ENCODE measurements around the gene FGD6.
"Not testable (repeated sequence)": the region's sequence is repeated elsewhere in the genome, so short reads cannot be mapped to it uniquely, and the experiment has no call there.

FGD6 gene

GRCh38 chr12:95104919-95105452, 112.3 kb downstream of the FGD6 start:
- DNase-seq (ENCODE audit: extremely low read depth, insufficient read length) = no peak
- H3K4me3 ChIP-seq (replicated peaks; ENCODE audit: low read depth, low read length) = no peak overlapping the region
- no peaks in the 10 kb centered on the region for H3K36me3 ChIP-seq (ENCODE audit: control insufficient read depth, insufficient read depth, low read length)
- TF ChIP-seq, protein P1, sequence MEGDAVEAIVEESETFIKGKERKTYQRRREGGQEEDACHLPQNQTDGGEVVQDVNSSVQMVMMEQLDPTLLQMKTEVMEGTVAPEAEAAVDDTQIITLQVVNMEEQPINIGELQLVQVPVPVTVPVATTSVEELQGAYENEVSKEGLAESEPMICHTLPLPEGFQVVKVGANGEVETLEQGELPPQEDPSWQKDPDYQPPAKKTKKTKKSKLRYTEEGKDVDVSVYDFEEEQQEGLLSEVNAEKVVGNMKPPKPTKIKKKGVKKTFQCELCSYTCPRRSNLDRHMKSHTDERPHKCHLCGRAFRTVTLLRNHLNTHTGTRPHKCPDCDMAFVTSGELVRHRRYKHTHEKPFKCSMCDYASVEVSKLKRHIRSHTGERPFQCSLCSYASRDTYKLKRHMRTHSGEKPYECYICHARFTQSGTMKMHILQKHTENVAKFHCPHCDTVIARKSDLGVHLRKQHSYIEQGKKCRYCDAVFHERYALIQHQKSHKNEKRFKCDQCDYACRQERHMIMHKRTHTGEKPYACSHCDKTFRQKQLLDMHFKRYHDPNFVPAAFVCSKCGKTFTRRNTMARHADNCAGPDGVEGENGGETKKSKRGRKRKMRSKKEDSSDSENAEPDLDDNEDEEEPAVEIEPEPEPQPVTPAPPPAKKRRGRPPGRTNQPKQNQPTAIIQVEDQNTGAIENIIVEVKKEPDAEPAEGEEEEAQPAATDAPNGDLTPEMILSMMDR (IDR thresholded peaks at IDR 0.05; ENCODE audit: insufficient read depth, low read length, poor library complexity, severe bottlenecking) = no peak
- H3K27me3 ChIP-seq (replicated peaks; ENCODE audit: control insufficient read depth, insufficient read depth, low read length) = no peaks in the 10 kb centered on the region

DNA sequence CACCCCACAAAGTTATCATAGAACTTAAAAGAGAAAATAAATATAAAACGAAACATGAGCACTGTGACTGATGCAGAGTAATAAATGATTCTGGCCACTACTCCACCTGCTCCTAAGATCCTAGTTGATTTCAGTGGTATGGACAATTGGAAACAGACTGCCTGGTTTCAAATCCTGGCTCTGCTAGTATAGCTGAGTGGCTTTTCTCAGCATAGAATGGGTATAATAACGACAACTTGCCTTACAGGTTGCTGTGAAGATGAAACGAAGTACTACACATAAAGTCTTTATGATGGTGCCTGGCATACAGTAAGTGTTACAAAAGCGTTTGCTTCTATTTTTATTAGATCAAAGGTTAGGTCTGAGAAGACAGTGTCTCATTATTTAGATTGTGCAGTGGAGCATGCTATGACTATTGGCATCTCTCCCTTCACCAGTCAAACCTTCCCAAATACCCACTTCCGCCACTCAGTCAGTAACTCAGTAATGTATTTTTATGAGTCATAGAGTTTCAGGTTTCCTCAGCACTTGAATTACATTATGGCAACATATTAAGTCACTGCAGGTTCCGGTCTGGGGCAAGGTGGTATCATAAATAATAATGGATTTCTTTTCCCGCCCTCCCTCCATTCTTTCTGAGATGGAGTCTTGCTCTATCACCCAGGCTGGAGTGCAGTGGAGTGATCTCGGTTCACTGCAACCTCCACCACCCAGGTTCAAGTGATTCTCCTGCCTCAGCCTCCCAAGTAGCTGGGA, 114.2 kb downstream of the FGD6 start:
- Histone ChIP-seq H3K36me3 (ENCODE audit: control insufficient read depth, insufficient read depth, low read length) (peaks cover 2% of the 10 kb centered on the region), H3K4me3 (replicated peaks; ENCODE audit: low read depth, low read length) (no peak overlapping the region), H3K27me3 (replicated peaks; ENCODE audit: control insufficient read depth, insufficient read depth, low read length) (no peaks in the 10 kb centered on the region)
- DNase-seq (ENCODE audit: extremely low read depth, insufficient read length) = peak; percentile 84
- TF ChIP-seq, protein P1 (IDR thresholded peaks at IDR 0.05; ENCODE audit: insufficient read depth, low read length, poor library complexity, severe bottlenecking) = no peak

GRCh38 chr12:95101957-95102356, 115.3 kb downstream of the FGD6 start:
- H3K36me3 ChIP-seq (ENCODE audit: control insufficient read depth, insufficient read depth, low read length); H3K27me3 ChIP-seq (replicated peaks; ENCODE audit: control insufficient read depth, insufficient read depth, low read length); H3K4me3 ChIP-seq (replicated peaks; ENCODE audit: low read depth, low read length); DNase-seq (ENCODE audit: extremely low read depth, insufficient read length): not testable (repeated sequence)

- no peaks in the 10 kb centered on the region for H3K27me3 ChIP-seq (replicated peaks; ENCODE audit: control insufficient read depth, insufficient read depth, low read length)
- peaks cover 2% of the 10 kb centered on the region for H3K36me3 ChIP-seq (ENCODE audit: control insufficient read depth, insufficient read depth, low read length)
- DNase-seq (ENCODE audit: extremely low read depth, insufficient read length) = no peak
These were observed 116.7 kb downstream of the FGD6 start for GRCh38 chr12:95100264-95101190.

GRCh38 chr12:95099270-95099790, 117.9 kb downstream of the FGD6 start:
- Histone ChIP-seq H3K36me3 (ENCODE audit: control insufficient read depth, insufficient read depth, low read length) (peaks cover 2% of the 10 kb centered on the region), H3K27me3 (replicated peaks; ENCODE audit: control insufficient read depth, insufficient read depth, low read length) (no peaks in the 10 kb centered on the region)
- TF ChIP-seq, protein P1 (IDR thresholded peaks at IDR 0.05; ENCODE audit: insufficient read depth, low read length, poor library complexity, severe bottlenecking) = no peak

More at GRCh38 chr12:95100264-95101190, 116.7 kb downstream of the FGD6 start:
- TF ChIP-seq, protein P1 (IDR thresholded peaks at IDR 0.05; ENCODE audit: insufficient read depth, low read length, poor library complexity, severe bottlenecking) = no peak
- no peak overlapping the region for H3K4me3 ChIP-seq (replicated peaks; ENCODE audit: low read depth, low read length)

More at GRCh38 chr12:95099270-95099790, 117.9 kb downstream of the FGD6 start:
- no peak overlapping the region for H3K4me3 ChIP-seq (replicated peaks; ENCODE audit: low read depth, low read length)
- DNase-seq (ENCODE audit: extremely low read depth, insufficient read length) = no peak
